Upper lobe of left lung (tissue), 6 donors: ENCODE measurements around the gene THSD7A. TPM values are rescaled to one million over a fixed set of nuclear protein-coding genes. Genes with fewer than 3 reads are reported as not detected.

Experiments
- ATAC-seq, 2 donors: fragments of 200-7000 bp; cut with Tn5 transposase; one replicate each; pipeline ENCODE4 v1.9.1; 2022; ENCODE audit warnings: mild to moderate bottlenecking in 2 of 2, moderate library complexity in 2 of 2; ENCODE audit not compliant: low FRiP score in 2 of 2
- DNase-seq, 2 donors: peaks; one replicate each; pipeline ENCODE4 v3.0.0-alpha.2; 2019 to 2020
- H3K27ac ChIP-seq, 4 donors: fragments of 200-600 bp; sonication (generic); one replicate each; pipeline ENCODE4 v1.5.1; 2016 to 2019
- H3K27me3 ChIP-seq, 4 donors: fragments of 200-600 bp; sonication (generic); one replicate each; pipeline ENCODE4 v1.5.1; 2017 to 2019
- H3K36me3 ChIP-seq, 4 donors: fragments of 200-600 bp; sonication (generic); one replicate each; pipeline ENCODE4 v1.5.1; 2016 to 2019
- H3K4me1 ChIP-seq, 4 donors: fragments of 200-600 bp; sonication (generic); one replicate each; pipeline ENCODE4 v1.5.1; 2018 to 2019
- H3K4me3 ChIP-seq, 4 donors: fragments of 200-600 bp; sonication (generic); one replicate each; pipeline ENCODE4 v1.5.1; 2017 to 2019; ENCODE audit warnings: mild to moderate bottlenecking in 2 of 4, moderate library complexity in 1 of 4
- H3K9me3 ChIP-seq, 4 donors: fragments of 200-600 bp; sonication (generic); one replicate each; pipeline ENCODE4 v1.5.1; 2018 to 2019
- EP300 ChIP-seq, 4 donors: sonication (generic); formaldehyde crosslinking; IDR thresholded peaks; one replicate each; pipeline ENCODE4 v1.5.1; 2017; ENCODE audit warnings: antibody characterized with exemption in 4 of 4, control low read depth in 2 of 4
- POLR2A ChIP-seq, 4 donors: fragments of 450-650 bp; IDR thresholded peaks; one replicate each; pipeline ENCODE4 v1.5.1; 2016 to 2017; ENCODE audit warnings: antibody characterized with exemption in 4 of 4, mild to moderate bottlenecking in 2 of 4
- POLR2AphosphoS5 ChIP-seq, 2 donors: sonication (generic); formaldehyde crosslinking; IDR thresholded peaks; one replicate each; pipeline ENCODE4 v1.5.1; 2017; ENCODE audit warnings: antibody characterized with exemption in 2 of 2
- WGBS, 2 donors: methylation state at CpG; one replicate each; pipeline ENCODE4 v1.1.5; 2017 to 2018; 5-methylcytosine and 5-hydroxymethylcytosine counted together
- total RNA-seq, 6 donors: library from RNA; depleted of rRNA in 4 of 6; stranded (reverse); fragments of >200 nt in 4 of 6; gene quantifications; one replicate each; pipeline versions ENCODE4 v1.1.0 to v1.2.1, GENCODE V29; 2016 to 2021
- TF ChIP-seq, protein P1 (sequence below), 6 experiments: fragments of 450-650 bp in 4 of 6; fragments of 200-600 bp in 2 of 6; sonication (generic) in 2 of 6; IDR thresholded peaks; one replicate each; pipeline ENCODE4 v1.5.1; 2016 to 2019; ENCODE audit warnings: antibody characterized with exemption in 6 of 6
- donor health status: DM: no; HTN: no; CAD: no; lungs with moderate emphysema.
- donor health status: DM: no; HTN: yes; CAD: no; lungs with severe emphysema.

The THSD7A gene
- total RNA-seq, 6 donors from 2014 or later, result 5.1 to 15.7 (median 7.0) TPM

DNA sequence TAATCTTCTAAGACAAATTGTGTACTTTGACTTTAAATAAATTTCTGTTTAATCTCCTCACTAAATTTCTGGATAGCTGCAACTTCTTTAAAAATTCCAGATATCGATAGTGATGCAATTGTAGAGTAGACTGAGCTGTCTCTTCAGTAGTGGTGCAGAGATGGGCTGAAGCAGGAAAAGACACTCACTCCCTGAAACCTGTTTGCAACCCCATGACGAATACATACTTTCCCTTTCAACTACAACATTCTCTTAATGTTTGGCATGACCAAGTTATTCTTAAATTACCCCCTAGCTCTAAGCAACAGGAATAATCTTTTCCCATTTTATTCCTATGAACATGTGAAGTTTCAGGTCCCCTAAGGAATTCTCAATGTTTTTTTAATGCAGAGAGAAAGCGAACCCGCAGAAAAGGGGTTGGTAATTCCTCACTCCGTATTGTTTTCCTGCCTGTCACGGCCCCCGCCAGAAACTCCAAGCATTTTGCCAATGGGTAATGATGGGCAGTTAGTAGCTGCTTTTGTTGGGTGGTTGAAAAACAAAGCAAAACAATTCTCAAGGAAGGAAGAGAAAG, 1.3 kb downstream of the THSD7A start:
- Histone ChIP-seq H3K4me1 (peaks cover 4 to 9% (median 5%) of the 10 kb centered on the region in 4 donors), H3K27me3 (no peaks in the 10 kb centered on the region), H3K36me3 (no peaks in the 10 kb centered on the region), H3K9me3 (no peaks in the 10 kb centered on the region), H3K4me3 (peak overlapping the region; percentile 20 to 64 (median 54)), H3K27ac (peak overlapping the region; percentile 34 to 74 (median 72))
- no peak for ATAC-seq
- TF ChIP-seq EP300 (IDR thresholded peaks at IDR 0.05) (no peak), POLR2AphosphoS5 (IDR thresholded peaks at IDR 0.05) (no peak), POLR2A (IDR thresholded peaks at IDR 0.05) (no peak)
- TF ChIP-seq, protein P1, sequence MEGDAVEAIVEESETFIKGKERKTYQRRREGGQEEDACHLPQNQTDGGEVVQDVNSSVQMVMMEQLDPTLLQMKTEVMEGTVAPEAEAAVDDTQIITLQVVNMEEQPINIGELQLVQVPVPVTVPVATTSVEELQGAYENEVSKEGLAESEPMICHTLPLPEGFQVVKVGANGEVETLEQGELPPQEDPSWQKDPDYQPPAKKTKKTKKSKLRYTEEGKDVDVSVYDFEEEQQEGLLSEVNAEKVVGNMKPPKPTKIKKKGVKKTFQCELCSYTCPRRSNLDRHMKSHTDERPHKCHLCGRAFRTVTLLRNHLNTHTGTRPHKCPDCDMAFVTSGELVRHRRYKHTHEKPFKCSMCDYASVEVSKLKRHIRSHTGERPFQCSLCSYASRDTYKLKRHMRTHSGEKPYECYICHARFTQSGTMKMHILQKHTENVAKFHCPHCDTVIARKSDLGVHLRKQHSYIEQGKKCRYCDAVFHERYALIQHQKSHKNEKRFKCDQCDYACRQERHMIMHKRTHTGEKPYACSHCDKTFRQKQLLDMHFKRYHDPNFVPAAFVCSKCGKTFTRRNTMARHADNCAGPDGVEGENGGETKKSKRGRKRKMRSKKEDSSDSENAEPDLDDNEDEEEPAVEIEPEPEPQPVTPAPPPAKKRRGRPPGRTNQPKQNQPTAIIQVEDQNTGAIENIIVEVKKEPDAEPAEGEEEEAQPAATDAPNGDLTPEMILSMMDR (IDR thresholded peaks at IDR 0.05), result no peak
- WGBS, 2 donors, result 2 to 5% methylated on average over 7 of the region's 7 CpGs
- DNase-seq, result no peak

DNA sequence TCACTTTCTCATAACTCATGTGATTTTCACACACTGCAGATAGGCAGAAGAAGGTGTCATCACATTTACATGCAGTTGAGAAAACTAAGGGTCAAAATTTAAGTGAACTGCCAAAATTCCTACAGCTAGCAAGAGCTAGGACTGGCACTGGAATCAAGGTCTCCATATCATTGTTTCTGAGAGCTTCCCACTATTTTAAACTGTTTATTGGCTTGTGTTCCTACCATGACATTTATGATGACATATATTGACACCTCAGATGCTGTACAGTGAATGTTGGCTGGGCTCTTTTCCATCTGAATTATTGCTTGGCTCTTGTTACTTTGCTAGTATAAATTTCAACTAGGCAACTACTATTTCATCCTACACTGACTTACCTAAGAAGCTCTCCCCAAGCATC, 2.0 kb downstream of the THSD7A start:
- H3K27me3 ChIP-seq, result no peaks in the 10 kb centered on the region
- no peak overlapping the region for H3K27ac ChIP-seq
- DNase-seq (no peak), ATAC-seq (no peak)
- TF ChIP-seq, protein P1 (IDR thresholded peaks at IDR 0.05), result no peak
- TF ChIP-seq POLR2AphosphoS5 (IDR thresholded peaks at IDR 0.05) (no peak), POLR2A (IDR thresholded peaks at IDR 0.05) (no peak), EP300 (IDR thresholded peaks at IDR 0.05) (no peak)
- H3K4me3 ChIP-seq, result peak overlapping the region in 1 of 4 donors; percentile 59
- H3K4me1 ChIP-seq, result peaks cover 4 to 9% (median 5%) of the 10 kb centered on the region in 4 donors
- no peaks in the 10 kb centered on the region for H3K36me3 ChIP-seq
- H3K9me3 ChIP-seq, result no peaks in the 10 kb centered on the region

DNA sequence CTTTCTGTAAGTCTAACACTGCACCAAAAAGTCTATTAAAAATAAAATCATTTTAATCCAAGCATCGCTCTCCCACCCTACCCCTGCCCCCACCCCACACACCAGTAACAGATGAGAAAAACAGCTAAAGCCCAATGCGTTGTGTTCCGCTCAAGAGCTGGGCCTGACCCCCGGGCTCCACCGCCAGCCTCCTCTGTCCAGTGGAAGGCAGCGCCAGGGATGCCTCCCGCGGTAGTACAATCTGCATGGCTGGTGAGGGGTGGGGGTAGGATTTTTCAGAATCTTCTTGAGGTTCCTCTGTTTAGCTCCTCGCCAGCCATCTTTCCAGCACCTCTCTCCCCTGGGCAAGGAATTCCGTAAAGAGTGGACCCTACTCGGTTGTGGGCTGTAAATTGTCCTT, 12.1 kb downstream of the THSD7A start:
- no peak overlapping the region for H3K27ac ChIP-seq
- H3K4me3 ChIP-seq, result no peak overlapping the region
- H3K9me3 ChIP-seq, result no peaks in the 10 kb centered on the region
- H3K4me1 ChIP-seq, result peaks cover 0 to 8% (median 2%) of the 10 kb centered on the region in 4 donors
- WGBS, 2 donors, result 95 to 97% methylated on average over 5 to 11 of the region's 11 CpGs
- no peaks in the 10 kb centered on the region for H3K36me3 ChIP-seq
- no peaks in the 10 kb centered on the region for H3K27me3 ChIP-seq
- TF ChIP-seq EP300 (IDR thresholded peaks at IDR 0.05) (no peak), POLR2A (IDR thresholded peaks at IDR 0.05) (no peak), POLR2AphosphoS5 (IDR thresholded peaks at IDR 0.05) (no peak)
- TF ChIP-seq, protein P1 (IDR thresholded peaks at IDR 0.05), result no peak
- peak in 1 of 2 donors; percentile 42 for DNase-seq
- no peak for ATAC-seq

DNA sequence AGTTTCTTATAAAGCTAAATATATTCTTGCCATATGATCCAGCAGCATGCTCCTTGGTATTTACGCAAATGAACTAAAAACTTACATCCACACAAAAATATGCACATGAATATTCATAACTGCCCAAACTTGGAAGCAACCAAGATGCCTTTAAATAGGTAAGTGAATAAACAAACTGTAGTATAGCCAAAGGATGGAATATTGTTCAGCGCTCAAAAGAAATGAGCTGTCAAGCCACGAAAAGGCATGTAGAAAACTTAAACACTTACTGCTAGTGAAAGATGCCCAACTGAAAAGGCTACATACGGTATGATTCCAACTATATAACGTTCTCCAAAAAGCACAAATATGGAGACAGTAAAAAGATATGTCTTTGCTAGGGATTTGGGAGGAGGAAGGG, 12.7 kb downstream of the THSD7A start:
- no peaks in the 10 kb centered on the region for H3K27me3 ChIP-seq
- no peaks in the 10 kb centered on the region for H3K9me3 ChIP-seq
- H3K27ac ChIP-seq, result no peak overlapping the region
- ATAC-seq (no peak), DNase-seq (no peak)
- 88 to 94% methylated on average over 5 of the region's 5 CpGs for WGBS, 2 donors
- no peaks in the 10 kb centered on the region for H3K36me3 ChIP-seq
- H3K4me3 ChIP-seq, result no peak overlapping the region
- TF ChIP-seq EP300 (IDR thresholded peaks at IDR 0.05) (no peak), POLR2AphosphoS5 (IDR thresholded peaks at IDR 0.05) (no peak), POLR2A (IDR thresholded peaks at IDR 0.05) (no peak)
- TF ChIP-seq, protein P1 (IDR thresholded peaks at IDR 0.05), result no peak
- peaks cover 0 to 8% (median 2%) of the 10 kb centered on the region in 4 donors for H3K4me1 ChIP-seq

DNA sequence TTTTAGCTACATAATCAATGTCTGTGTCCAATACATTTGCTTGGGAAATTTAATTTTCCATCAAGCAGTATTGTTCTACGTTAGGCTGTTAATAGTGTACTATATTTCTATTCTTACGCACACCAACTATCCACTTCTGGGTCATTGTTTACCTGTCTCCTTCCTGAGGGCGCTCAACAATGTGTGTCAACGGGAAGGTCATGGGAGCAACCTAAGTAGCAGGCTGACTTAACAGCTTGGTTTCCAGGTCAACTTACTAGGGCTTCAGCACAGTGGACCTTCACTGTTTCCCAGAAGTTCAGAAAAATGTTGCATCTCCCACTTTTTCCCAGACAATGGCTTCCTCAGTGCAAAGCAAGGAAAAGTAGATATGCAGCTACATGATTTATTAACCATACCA, 13.7 kb downstream of the THSD7A start:
- Histone ChIP-seq H3K27ac (no peak overlapping the region), H3K4me1 (peaks cover 0 to 8% (median 2%) of the 10 kb centered on the region in 4 donors), H3K27me3 (no peaks in the 10 kb centered on the region), H3K9me3 (no peaks in the 10 kb centered on the region), H3K36me3 (no peaks in the 10 kb centered on the region), H3K4me3 (no peak overlapping the region)
- no peak for TF ChIP-seq POLR2AphosphoS5 (IDR thresholded peaks at IDR 0.05)
- TF ChIP-seq EP300 (IDR thresholded peaks at IDR 0.05), result peak in 1 of 4 donors; percentile 51
- no peak for TF ChIP-seq POLR2A (IDR thresholded peaks at IDR 0.05)
- TF ChIP-seq, protein P1 (IDR thresholded peaks at IDR 0.05), result no peak
- 47 to 52% methylated on average over 4 of the region's 4 CpGs for WGBS, 2 donors
- DNase-seq (peak in 1 of 2 donors; percentile 48), ATAC-seq (peak in 1 of 2 donors; percentile 19)
